Mesenchymal stem cell (in vitro differentiated cells and primary cell): ENCODE results near the gene GPR26.

Experiments
- DNase-seq: peaks from one replicate; pipeline ENCODE4 v3.0.0-alpha.2; 2013
- H2AFZ ChIP-seq: one replicate; pipeline ENCODE4 v1.6.1; 2013; ENCODE audit warnings: low read depth, mild to moderate bottlenecking, control low read depth, inconsistent platforms, low read length, moderate library complexity
- H2AK5ac ChIP-seq: 2 replicates; pipeline ENCODE4 v1.6.1; 2013; ENCODE audit warnings: low read length, moderate library complexity, mild to moderate bottlenecking, inconsistent platforms; ENCODE audit not compliant: severe bottlenecking
- H2BK120ac ChIP-seq: one replicate; pipeline ENCODE4 v1.6.1; 2013; ENCODE audit warnings: low read depth, mild to moderate bottlenecking, inconsistent platforms, low read length, moderate library complexity
- H2BK12ac ChIP-seq, 2 experiments: one replicate each; pipeline ENCODE4 v1.6.1; 2013; ENCODE audit warnings: inconsistent platforms in 2 of 2, low read length in 2 of 2, mild to moderate bottlenecking in 2 of 2, moderate library complexity in 2 of 2, control low read depth in 1 of 2
- H2BK15ac ChIP-seq: one replicate; pipeline ENCODE4 v1.6.1; 2013; ENCODE audit warnings: mild to moderate bottlenecking, low read depth, inconsistent platforms; ENCODE audit not compliant: poor library complexity, severe bottlenecking
- H2BK5ac ChIP-seq: 2 replicates; pipeline ENCODE4 v1.6.1; 2013; ENCODE audit warnings: low read depth, mild to moderate bottlenecking, low read length, control low read depth, inconsistent platforms; ENCODE audit not compliant: poor library complexity, severe bottlenecking
- H3K14ac ChIP-seq, 2 experiments: one replicate each; pipeline ENCODE4 v1.6.1; 2013; ENCODE audit warnings: inconsistent platforms in 2 of 2, low read length in 2 of 2, control low read depth in 1 of 2, mild to moderate bottlenecking in 1 of 2, moderate library complexity in 1 of 2
- H3K18ac ChIP-seq, 2 experiments: one replicate each; pipeline ENCODE4 v1.6.1; 2013; ENCODE audit warnings: inconsistent platforms in 2 of 2, low read length in 2 of 2, control low read depth in 1 of 2, low read depth in 1 of 2, mild to moderate bottlenecking in 1 of 2
- H3K23ac ChIP-seq, 2 experiments: one replicate each; pipeline ENCODE4 v1.6.1; 2013; ENCODE audit warnings: inconsistent platforms in 2 of 2, low read length in 2 of 2, mild to moderate bottlenecking in 2 of 2, moderate library complexity in 2 of 2, control low read depth in 1 of 2
- H3K27ac ChIP-seq: 2 replicates; pipeline ENCODE4 v1.5.1; 2013; ENCODE audit warnings: mild to moderate bottlenecking, moderate library complexity, low read length, control low read depth, inconsistent platforms; ENCODE audit not compliant: poor library complexity, severe bottlenecking
- H3K27me3 ChIP-seq, 2 experiments: 2 replicates each; pipeline versions ENCODE4 v1.6.1 to v1.7.0; 2013; ENCODE audit warnings: low read length in 2 of 2, mild to moderate bottlenecking in 2 of 2, moderate library complexity in 2 of 2, control low read depth in 1 of 2, inconsistent platforms in 1 of 2; ENCODE audit not compliant: control insufficient read depth in 1 of 2, insufficient read depth in 1 of 2
- H3K36me3 ChIP-seq, 2 experiments: 2 replicates each; pipeline versions ENCODE4 v1.6.1 to v1.7.0; 2013; ENCODE audit warnings: low read length in 2 of 2, control low read depth in 1 of 2, inconsistent platforms in 1 of 2, low read depth in 1 of 2, mild to moderate bottlenecking in 1 of 2; ENCODE audit not compliant: insufficient read depth in 2 of 2, control insufficient read depth in 1 of 2
- H3K4ac ChIP-seq, 2 experiments: one replicate each; pipeline ENCODE4 v1.6.1; 2013; ENCODE audit warnings: inconsistent platforms in 2 of 2, low read length in 2 of 2, mild to moderate bottlenecking in 2 of 2, moderate library complexity in 2 of 2, control low read depth in 1 of 2, low read depth in 1 of 2
- H3K4me1 ChIP-seq: 2 replicates; pipeline ENCODE4 v1.6.1; 2013; ENCODE audit warnings: low read depth, low read length, control low read depth; ENCODE audit not compliant: control insufficient read depth, insufficient read depth
- H3K4me2 ChIP-seq: 2 replicates; pipeline ENCODE4 v1.6.1; 2013; ENCODE audit warnings: low read length, mild to moderate bottlenecking, inconsistent platforms; ENCODE audit not compliant: poor library complexity, severe bottlenecking
- H3K4me3 ChIP-seq, 2 experiments: 2 replicates each; pipeline versions ENCODE4 v1.5.1 to v1.7.0; 2013; ENCODE audit warnings: low read length in 2 of 2, mild to moderate bottlenecking in 2 of 2, control low read depth in 1 of 2, low read depth in 1 of 2; ENCODE audit not compliant: insufficient read depth in 1 of 2
- H3K79me1 ChIP-seq: replicated peaks from 2 replicates; pipeline ENCODE4 v1.6.1; 2013; ENCODE audit warnings: mild to moderate bottlenecking, control low read depth, low read length, inconsistent platforms; ENCODE audit not compliant: poor library complexity, severe bottlenecking
- H3K9ac ChIP-seq: 2 replicates; pipeline ENCODE4 v1.7.0; 2013; ENCODE audit warnings: mild to moderate bottlenecking, low read length, moderate library complexity
- H3K9me3 ChIP-seq: 2 replicates; pipeline ENCODE4 v1.7.0; 2013; ENCODE audit warnings: mild to moderate bottlenecking, low read length; ENCODE audit not compliant: control insufficient read depth
- H4K8ac ChIP-seq: one replicate; pipeline ENCODE4 v1.6.1; 2013; ENCODE audit warnings: inconsistent platforms, mild to moderate bottlenecking, low read length, moderate library complexity
- H4K91ac ChIP-seq: one replicate; pipeline ENCODE4 v1.6.1; 2013; ENCODE audit warnings: mild to moderate bottlenecking, low read length, inconsistent platforms
- WGBS: methylation state at CpG from one replicate; pipeline ENCODE4 v1.1.7; 2013; ENCODE audit warnings: mixed read lengths; 5-methylcytosine and 5-hydroxymethylcytosine counted together

The GPR26 gene

GRCh38 chr10:123677556-123677955 lies 11.4 kb downstream of the GPR26 start:
- H2BK120ac ChIP-seq: no peak overlapping the region
- H3K14ac ChIP-seq: no peak overlapping the region
- H3K18ac ChIP-seq: no peak overlapping the region
- H3K27ac ChIP-seq: no peak overlapping the region
- no peak for DNase-seq
- H4K8ac ChIP-seq: no peak overlapping the region
- H3K4me1 ChIP-seq: no peaks in the 10 kb centered on the region
- no peak overlapping the region for H2AK5ac ChIP-seq
- no peaks in the 10 kb centered on the region for H3K36me3 ChIP-seq
- no peak overlapping the region for H2AFZ ChIP-seq
- no peaks in the 10 kb centered on the region for H3K79me1 ChIP-seq
- H3K4me2 ChIP-seq: no peak overlapping the region
- H2BK5ac ChIP-seq: no peak overlapping the region
- H3K4ac ChIP-seq: no peak overlapping the region
- H3K23ac ChIP-seq: no peak overlapping the region
- H4K91ac ChIP-seq: no peak overlapping the region
- WGBS: 82% methylated on average over 4 of the region's 6 CpGs
- peaks cover 0 to 70% of the 10 kb centered on the region in 2 experiments for H3K27me3 ChIP-seq
- H2BK15ac ChIP-seq: no peak overlapping the region
- H3K9ac ChIP-seq: no peak overlapping the region
- H2BK12ac ChIP-seq: no peak overlapping the region
- H3K9me3 ChIP-seq: no peaks in the 10 kb centered on the region
- peak overlapping the region in 1 of 2 experiments; percentile 7 for H3K4me3 ChIP-seq

- Histone ChIP-seq H3K4me2 (no peak overlapping the region), H3K36me3 (no peaks in the 10 kb centered on the region), H3K18ac (no peak overlapping the region), H3K27me3 (peaks cover 0 to 75% of the 10 kb centered on the region in 2 experiments), H2AK5ac (no peak overlapping the region), H3K4me1 (no peaks in the 10 kb centered on the region), H3K23ac (no peak overlapping the region), H3K27ac (no peak overlapping the region), H4K91ac (no peak overlapping the region), H3K14ac (no peak overlapping the region), H3K9ac (no peak overlapping the region), H2BK12ac (no peak overlapping the region), H2BK120ac (no peak overlapping the region), H2AFZ (no peak overlapping the region), H4K8ac (no peak overlapping the region), H3K4me3 (no peak overlapping the region), H2BK5ac (no peak overlapping the region), H3K4ac (no peak overlapping the region), H2BK15ac (no peak overlapping the region), H3K9me3 (no peaks in the 10 kb centered on the region), H3K79me1 (no peaks in the 10 kb centered on the region)
- 65% methylated on average over 5 of the region's 5 CpGs for WGBS
- no peak for DNase-seq
These were observed 12.2 kb downstream of the GPR26 start for GRCh38 chr10:123678376-123678775.

- Histone ChIP-seq H3K4me2 (no peak overlapping the region), H3K27ac (no peak overlapping the region), H3K18ac (no peak overlapping the region), H2BK120ac (no peak overlapping the region), H4K8ac (no peak overlapping the region), H3K4me3 (no peak overlapping the region), H2BK12ac (no peak overlapping the region), H3K9me3 (no peaks in the 10 kb centered on the region), H3K4ac (no peak overlapping the region), H3K14ac (no peak overlapping the region), H3K36me3 (no peaks in the 10 kb centered on the region), H3K4me1 (no peaks in the 10 kb centered on the region), H4K91ac (no peak overlapping the region), H2BK5ac (no peak overlapping the region), H3K27me3 (peaks cover 0 to 89% of the 10 kb centered on the region in 2 experiments), H2AFZ (no peak overlapping the region), H2AK5ac (no peak overlapping the region), H3K23ac (no peak overlapping the region), H3K79me1 (no peaks in the 10 kb centered on the region), H2BK15ac (no peak overlapping the region), H3K9ac (no peak overlapping the region)
- no peak for DNase-seq
- 87% methylated on average over 8 of the region's 9 CpGs for WGBS
These were observed 15.1 kb downstream of the GPR26 start for GRCh38 chr10:123681285-123681684.

- no peak overlapping the region for H2BK120ac ChIP-seq
- no peak for DNase-seq
- no peak overlapping the region for H3K23ac ChIP-seq
- no peak overlapping the region for H3K18ac ChIP-seq
- H3K4me2 ChIP-seq: no peak overlapping the region
- no peaks in the 10 kb centered on the region for H3K9me3 ChIP-seq
- no peak overlapping the region for H2BK15ac ChIP-seq
- H3K27me3 ChIP-seq: peaks cover 0 to 90% of the 10 kb centered on the region in 2 experiments
- no peak overlapping the region for H2AK5ac ChIP-seq
- no peak overlapping the region for H3K4ac ChIP-seq
- no peak overlapping the region for H4K8ac ChIP-seq
- no peak overlapping the region for H2BK12ac ChIP-seq
- H3K14ac ChIP-seq: no peak overlapping the region
- no peak overlapping the region for H3K27ac ChIP-seq
- H3K36me3 ChIP-seq: no peaks in the 10 kb centered on the region
- H3K79me1 ChIP-seq: no peaks in the 10 kb centered on the region
- no peaks in the 10 kb centered on the region for H3K4me1 ChIP-seq
- no peak overlapping the region for H4K91ac ChIP-seq
- no peak overlapping the region for H2AFZ ChIP-seq
- no peak overlapping the region for H3K9ac ChIP-seq
- H2BK5ac ChIP-seq: no peak overlapping the region
- no peak overlapping the region for H3K4me3 ChIP-seq
- 92% methylated on average over 2 of the region's 2 CpGs for WGBS
These were observed 16.3 kb downstream of the GPR26 start for GRCh38 chr10:123682477-123682876.
